Cortex of kidney (tissue), 1 donor: ENCODE results near the gene ABHD15.
"Not testable (repeated sequence)": the region's sequence is repeated elsewhere in the genome, so short reads cannot be mapped to it uniquely, and the experiment has no call there.

Source experiments
- DNase-seq: peaks from one replicate; lab custom pipeline; 2025; lab: John Stamatoyannopoulos, UW

Gene ABHD15

DNA sequence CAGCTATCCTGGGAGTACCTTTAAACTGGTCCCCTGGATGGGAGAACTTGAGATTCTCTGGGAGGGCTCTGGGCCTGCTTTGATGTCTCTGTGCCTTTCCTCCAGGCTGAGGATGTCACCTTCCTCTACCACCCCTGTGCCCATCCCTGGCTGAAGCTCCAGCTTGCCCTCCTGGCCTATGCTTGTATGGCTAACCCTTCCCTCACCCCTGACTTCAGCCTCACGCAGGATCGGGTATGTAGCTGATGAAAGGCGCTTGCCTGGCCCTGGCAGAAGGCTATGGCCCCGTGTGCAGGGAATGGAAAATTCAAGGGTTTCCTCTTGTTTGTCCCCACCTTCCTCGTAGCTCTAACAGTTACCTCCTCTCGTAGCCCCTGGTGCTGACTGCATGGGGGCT, 4.6 kb upstream of the ABHD15 start:
- DNase-seq = no peak

GRCh38 chr17:29570521-29570920, 3.7 kb upstream of the ABHD15 start:
- no peak for DNase-seq

DNA sequence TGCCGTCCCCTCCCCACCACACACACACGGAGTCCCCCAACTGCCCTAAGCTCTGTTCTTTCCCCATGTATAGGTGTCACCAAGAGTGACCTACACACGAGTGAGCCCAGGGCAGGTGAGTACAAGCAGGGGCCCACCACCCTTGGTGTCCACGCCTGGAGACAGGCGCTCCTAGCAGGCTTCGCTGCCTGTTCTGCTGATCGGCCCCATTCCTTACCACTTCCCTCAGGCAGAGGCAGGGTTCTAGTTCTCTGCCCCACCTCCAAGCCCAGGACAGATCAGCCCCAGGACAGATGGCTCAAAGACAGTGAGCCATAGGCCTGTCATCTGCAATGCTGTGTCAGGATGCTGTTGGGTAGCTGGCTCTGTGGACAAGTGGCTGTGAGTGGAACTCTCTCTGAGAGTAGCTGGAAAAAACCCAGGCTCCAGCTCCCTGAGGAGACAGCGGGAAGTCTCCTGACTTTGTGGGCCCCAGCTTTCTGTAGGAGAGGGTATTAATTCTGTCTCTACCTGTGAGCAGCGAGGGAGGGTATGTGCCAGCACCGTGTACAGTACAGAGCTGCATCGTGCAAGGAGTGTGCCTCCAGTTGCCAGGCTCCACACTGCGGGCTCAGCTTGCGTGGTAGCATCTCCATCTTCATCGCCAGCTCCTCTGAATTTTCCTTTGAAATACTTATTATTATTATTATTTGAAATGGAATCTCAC, 2.6 kb upstream of the ABHD15 start:
- DNase-seq = no peak

DNA sequence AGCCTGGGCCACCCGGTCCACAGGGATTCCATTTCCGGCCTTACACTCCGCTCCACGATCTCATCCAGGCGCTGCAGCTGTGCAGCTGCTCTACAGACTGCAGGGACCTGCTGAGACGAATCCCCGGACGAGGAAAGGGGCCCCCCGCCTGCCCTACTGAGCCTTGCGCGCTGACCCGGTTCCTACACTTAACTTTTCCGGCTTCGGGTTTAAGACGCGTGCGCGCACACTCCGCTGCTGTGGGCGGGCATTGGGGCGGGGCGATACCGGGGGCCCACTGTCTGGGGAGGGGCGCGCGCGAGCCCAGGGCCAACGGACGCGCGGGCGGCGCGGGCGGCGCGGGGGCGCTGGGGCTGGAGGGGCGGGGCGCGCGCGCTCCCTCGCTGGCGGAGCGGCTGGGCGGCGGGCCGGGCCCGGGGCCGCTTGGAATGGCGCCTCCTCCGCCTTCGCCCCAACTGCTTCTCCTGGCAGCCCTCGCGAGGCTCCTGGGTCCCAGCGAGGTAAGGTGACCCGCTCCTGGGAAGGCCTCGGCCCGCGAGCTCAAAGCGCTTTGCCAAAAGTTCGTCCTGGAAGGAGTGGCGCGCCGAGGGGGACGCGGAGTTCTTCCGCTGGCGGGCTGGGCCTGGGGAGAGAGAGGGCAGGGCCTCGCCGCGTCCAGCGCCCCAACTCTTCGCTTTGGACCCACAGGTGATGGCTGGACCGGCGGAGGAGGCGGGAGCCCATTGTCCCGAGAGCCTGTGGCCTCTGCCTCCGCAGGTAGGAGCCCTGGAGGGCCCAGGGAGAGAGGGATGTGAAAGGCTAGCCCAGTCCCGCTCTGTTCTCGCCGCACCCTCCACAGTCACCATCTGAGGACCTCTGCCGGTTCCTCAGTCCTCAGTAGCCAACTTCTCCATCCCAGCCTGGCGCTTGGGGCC, 1.8 kb upstream of the ABHD15 start, which contains the start of gene TP53I13:
TSS of gene TP53I13 (plus strand) at position 371 of the 914 bp plus-strand sequence. CDS start at position 429, 58 bp downstream.
- DNase-seq = no peak

GRCh38 chr17:29567554-29568330, 905 bp upstream of the ABHD15 start:
- DNase-seq = no peak

DNA sequence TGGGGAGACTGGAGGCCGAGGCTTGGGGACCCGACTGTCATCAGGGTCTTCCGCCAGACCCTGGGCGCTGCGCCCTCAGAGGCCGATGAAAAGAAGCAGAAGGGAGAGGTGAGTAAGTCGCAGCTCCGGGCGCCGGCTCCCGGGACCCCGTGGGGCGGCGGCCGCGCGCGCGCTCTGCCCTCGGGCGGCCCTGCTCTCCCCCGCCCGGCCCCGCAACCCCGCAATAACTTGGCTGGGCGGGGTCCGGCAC, 392 bp upstream of the ABHD15 start:
- DNase-seq = no peak

DNA sequence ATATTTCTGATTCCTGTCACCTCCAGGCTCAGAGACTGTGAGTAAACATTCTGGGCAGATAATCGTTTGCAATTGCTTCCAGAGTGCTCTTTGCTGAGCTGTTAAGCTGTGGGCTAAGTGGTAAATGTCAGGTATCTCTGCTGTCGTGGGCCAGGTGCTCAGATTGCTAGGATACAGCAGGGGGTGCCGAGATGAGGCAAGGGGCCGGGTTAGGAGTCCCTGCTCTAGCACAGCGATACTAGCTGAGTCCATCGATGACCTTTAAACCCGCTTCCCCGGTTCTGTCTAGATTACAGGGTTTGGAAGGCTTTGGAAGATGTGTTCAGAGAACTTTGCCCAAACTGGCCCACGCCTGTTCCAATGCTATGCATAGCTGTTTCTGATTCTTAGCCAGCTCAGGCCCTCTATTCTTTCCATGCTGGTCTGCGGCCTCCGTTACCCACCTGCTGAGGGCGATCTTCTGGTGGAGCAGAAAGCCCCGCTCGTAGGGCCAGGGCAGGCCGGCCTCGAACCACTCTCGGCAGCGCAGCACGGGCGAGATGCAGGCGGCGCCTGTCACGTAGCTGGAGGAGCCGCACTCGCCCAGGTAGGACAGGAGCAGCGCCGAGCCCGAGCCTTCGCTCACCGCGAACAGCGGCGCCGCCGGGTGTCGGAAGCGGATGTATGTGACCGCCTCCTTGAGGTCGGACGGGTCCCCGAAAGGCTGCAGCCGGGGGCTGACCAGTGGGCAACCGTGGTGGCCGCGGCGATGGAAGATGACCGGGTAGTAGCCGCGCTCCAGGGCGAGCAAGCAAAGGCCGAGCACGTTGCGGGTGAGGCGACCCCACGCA, 979 bp downstream of the ABHD15 start:
- DNase-seq = no peak

DNA sequence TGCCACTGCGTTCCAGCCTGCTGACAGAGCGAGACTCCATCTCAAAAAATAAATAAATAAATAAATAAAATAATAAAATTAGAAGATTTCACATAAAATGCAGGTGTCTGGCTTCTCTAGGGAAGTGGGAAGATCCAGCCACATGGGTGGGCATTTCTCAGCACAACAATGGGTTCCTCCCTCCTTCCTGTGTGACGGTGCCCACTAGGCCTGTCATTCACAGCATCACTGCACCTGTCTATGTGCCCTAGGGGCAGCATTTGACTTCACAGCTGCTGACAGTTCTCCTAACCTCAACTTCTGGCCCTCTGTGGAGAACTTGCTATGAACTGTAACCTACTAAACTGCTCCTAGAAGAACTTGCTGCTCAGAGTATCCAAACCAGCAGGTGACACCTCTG, 3.0 kb downstream of the ABHD15 start:
- DNase-seq = no peak

GRCh38 chr17:29562615-29563014, 4.2 kb downstream of the ABHD15 start:
- DNase-seq = no peak

GRCh38 chr17:29561554-29562517, 5.0 kb downstream of the ABHD15 start:
- no peak for DNase-seq

DNA sequence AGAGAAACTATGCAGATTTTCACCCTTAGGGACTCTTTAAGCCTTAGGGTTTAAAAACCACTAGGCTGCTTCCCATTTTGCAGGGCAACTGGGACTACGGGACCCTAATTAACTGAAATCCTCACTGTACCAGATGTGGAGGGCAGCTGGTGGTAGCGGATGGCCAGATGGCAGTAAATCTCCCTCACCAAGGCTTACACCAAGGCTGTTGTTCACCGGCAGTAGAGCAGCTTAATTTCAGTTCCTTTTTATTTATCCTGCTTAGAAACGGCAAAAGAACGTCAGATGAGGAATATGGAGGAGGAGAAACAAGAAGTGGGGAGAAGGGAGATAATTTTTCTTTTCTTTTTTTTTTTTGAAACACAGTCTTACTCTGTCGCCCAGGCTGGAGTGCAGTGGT, 6.5 kb downstream of the ABHD15 start:
- no peak for DNase-seq

- no peak for DNase-seq
These were observed 7.2 kb downstream of the ABHD15 start for GRCh38 chr17:29559640-29560039.

DNA sequence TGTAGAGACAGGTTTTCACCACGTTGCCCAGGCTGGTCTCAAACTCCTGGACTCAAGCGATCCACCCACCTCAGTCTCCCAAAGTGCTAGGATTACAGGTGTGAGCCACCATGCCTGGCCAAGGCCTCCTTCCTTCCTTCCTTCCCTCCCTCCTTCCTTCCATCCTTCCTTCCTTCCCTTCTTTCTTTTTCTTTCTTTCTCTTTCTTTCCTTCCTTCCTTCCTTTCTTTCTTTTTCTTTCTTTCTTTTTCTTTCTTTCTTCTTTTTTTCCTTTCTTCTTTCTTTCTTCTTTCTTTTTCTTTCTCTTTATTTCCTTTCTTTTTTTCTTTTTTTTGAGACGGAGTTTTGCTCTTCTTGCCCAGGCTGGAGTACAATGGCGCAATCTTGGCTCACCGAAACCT, 8.7 kb downstream of the ABHD15 start:
- not testable (repeated sequence) for DNase-seq

GRCh38 chr17:29557739-29558116, 9.1 kb downstream of the ABHD15 start:
- no peak for DNase-seq

DNA sequence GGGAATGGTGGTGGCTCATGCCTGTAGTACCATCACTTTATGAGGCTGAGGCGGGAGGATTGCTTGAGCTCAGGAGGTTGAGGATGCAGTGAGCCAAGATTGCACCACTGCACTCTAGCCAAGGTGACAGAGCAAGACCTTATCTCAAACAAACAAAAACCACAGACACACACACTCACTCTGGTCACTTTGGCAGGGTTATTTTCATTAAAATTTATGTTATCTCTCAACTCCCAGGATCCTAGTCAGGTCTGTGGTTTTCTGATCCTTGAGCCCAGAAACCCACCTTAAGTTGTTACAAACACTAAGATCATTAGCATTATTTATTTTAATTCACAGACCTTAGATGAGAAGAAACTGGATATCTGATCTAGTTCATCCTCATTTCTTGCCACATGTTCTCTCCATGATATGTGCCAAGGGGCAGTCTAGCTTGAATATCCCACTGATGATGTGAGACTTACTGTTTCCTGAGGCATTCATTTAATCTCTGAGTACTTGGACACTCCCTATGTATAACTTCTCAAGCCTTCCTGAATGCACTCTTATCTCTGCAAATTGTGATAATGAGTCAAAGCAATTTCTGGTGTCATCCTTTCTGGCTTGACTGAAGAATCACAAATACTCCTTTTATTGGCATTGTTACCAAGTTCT, 9.6 kb downstream of the ABHD15 start:
- DNase-seq = no peak

DNA sequence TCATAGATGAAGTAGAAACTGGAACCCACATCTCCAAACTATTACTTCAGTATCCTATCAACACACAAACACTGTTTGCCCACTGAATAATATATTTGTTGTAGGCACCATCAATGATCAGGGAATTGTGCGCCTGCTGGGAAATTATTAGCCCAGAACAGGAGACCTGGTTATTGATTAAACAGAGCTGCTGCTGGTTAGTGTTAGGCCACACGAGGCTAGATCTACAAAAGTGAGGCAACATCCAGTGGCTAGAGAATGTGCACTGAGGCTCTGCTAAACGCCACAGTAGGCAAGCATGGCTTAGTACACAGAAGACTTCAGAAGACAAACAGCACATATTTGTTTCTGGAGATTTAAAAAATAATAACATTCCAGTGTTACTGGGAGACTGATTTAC, 11.0 kb downstream of the ABHD15 start:
- DNase-seq = no peak

DNA sequence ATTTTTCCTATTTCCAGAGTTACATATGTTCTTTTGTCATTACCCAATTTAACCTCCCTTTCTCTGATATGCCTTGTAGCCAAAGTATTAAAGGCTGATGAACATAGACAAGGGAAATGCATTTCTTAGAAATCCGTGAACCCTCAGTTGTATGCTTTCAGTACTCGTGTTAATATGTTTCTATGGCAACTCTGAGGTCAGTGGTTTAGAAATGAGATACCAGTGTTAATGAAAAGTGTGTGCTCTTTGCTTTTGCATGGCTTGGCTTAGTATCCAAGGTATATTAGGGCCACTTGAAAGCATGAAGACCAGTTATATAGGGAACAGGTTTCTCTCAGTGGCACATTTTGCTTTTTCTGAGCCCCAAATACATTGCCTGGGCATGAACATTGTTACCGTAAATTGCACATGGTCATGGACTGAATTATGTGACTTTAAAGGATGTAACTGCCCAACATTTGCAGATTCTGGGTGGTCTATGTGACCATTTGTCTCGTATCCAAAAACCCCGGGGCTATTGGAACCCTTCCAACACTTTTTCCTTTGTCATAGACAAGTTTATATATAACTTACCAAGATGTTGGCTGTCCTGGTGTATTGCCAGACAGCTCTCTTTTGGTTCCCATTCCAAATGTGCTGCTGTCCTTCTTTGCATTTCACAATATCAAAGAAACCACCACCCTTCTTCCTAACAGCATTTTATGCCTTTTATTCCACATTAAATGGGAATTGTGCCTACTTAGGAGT, 17.5 kb downstream of the ABHD15 start:
- DNase-seq = no peak

- DNase-seq = no peak
These were observed 20.0 kb downstream of the ABHD15 start for GRCh38 chr17:29546830-29547229.

DNA sequence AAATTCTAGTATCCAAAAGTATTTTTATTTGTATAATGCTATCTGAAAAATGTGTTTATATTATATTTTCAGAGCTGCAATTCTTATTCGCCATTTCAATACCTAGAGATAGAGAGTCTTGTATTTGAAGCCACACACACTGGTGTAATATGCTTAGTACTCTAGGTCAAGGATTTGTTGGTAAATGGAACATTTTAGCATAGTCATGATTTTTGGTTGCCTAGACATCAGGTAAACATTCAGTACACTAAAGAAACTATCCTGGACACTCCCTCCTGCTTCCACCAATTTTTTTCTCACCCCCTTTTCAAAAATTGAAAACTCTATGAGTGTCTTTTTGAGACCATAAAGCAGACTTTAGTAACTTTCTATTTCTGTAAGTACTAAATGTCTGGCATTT, 20.8 kb downstream of the ABHD15 start:
- DNase-seq = no peak
